Uterus (tissue), 2 donors: ENCODE results near the gene RPL31.

ENCODE experiments used
- POLR2A ChIP-seq, 2 donors: fragments of 450-650 bp; IDR thresholded peaks; one replicate each; pipeline ENCODE4 v1.6.1; 2016; ENCODE audit warnings: antibody characterized with exemption in 2 of 2, mild to moderate bottlenecking in 1 of 2, moderate library complexity in 1 of 2
- TF ChIP-seq, protein P1 (sequence below), 4 experiments: fragments of 200-600 bp in 2 of 4; fragments of 450-650 bp in 2 of 4; sonication (generic) in 2 of 4; IDR thresholded peaks; one replicate each; pipeline ENCODE4 v1.5.1; 2016 to 2019; ENCODE audit warnings: antibody characterized with exemption in 4 of 4, mild to moderate bottlenecking in 2 of 4, moderate library complexity in 1 of 4

DNA sequence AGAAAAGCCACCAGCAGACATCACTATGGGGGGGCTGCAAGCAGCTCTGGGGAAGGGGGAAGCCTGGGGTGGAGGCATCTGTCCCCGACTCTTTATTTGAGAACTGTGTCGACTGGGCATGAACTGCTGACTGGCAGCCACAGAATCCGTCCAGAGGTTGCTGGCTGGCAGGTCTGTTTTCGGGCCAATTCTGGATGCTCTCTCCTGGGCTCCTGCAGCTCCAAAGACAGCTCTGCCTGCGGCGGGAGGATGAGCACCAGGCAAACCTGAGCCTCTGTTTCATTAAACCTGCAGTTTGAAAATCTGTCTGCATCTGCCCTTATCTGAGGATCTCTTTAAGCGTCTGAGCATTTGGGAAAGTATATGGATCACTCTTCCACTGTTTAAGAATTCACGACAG, 34.4 kb upstream of the RPL31 start:
- TF ChIP-seq POLR2A (IDR thresholded peaks at IDR 0.05) = no peak
- TF ChIP-seq, protein P1, sequence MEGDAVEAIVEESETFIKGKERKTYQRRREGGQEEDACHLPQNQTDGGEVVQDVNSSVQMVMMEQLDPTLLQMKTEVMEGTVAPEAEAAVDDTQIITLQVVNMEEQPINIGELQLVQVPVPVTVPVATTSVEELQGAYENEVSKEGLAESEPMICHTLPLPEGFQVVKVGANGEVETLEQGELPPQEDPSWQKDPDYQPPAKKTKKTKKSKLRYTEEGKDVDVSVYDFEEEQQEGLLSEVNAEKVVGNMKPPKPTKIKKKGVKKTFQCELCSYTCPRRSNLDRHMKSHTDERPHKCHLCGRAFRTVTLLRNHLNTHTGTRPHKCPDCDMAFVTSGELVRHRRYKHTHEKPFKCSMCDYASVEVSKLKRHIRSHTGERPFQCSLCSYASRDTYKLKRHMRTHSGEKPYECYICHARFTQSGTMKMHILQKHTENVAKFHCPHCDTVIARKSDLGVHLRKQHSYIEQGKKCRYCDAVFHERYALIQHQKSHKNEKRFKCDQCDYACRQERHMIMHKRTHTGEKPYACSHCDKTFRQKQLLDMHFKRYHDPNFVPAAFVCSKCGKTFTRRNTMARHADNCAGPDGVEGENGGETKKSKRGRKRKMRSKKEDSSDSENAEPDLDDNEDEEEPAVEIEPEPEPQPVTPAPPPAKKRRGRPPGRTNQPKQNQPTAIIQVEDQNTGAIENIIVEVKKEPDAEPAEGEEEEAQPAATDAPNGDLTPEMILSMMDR (IDR thresholded peaks at IDR 0.05) = no peak
